Dedifferentiated amniotic fluid mesenchymal stem cell (primary cell): ENCODE measurements around the gene SEMA3D.

Experiments
- DNase-seq: peaks from one replicate; pipeline ENCODE4 v3.0.0-alpha.2; 2016; ENCODE audit errors: extremely low spot score

Gene SEMA3D

GRCh38 chr7:85186521-85187241 is at the start of gene SEMA3D:
SEMA3D (minus strand) TSS chr7:85187056; CDS start chr7:85121891, 65,165 bp downstream.
- DNase-seq: peak; percentile 85

GRCh38 chr7:85234730-85235129 is 47.9 kb upstream of the SEMA3D start:
- no peak for DNase-seq

DNA sequence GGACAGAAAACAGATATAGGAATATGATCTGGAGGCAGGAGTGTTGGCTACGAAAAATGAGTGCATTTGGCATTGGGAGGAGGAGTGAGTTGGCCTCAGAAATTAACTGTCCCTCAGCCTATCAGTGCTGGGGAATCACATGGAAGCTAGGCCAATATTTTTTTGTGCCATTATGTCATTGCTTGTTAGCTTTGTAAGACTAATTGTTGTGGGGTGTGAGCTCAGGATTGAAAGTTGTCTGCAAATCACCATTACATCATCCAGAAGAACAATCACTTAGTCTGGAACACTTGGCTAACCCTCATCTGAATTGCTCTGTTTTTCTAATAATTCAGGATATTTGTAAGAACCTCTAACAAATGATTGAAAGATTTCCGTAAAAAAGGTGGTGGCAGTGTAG is 45.2 kb upstream of the SEMA3D start:
- DNase-seq: no peak

GRCh38 chr7:85230623-85231022 is 43.8 kb upstream of the SEMA3D start:
- no peak for DNase-seq

GRCh38 chr7:85229544-85229943 is 42.7 kb upstream of the SEMA3D start:
- no peak for DNase-seq

GRCh38 chr7:85226361-85227085 is 39.7 kb upstream of the SEMA3D start:
- DNase-seq: no peak

- DNase-seq: no peak
Observed at GRCh38 chr7:85224171-85224570, 37.3 kb upstream of the SEMA3D start.

GRCh38 chr7:85222522-85222921 is 35.7 kb upstream of the SEMA3D start:
- DNase-seq: no peak

GRCh38 chr7:85221796-85222195 is 34.9 kb upstream of the SEMA3D start:
- DNase-seq: no peak

DNA sequence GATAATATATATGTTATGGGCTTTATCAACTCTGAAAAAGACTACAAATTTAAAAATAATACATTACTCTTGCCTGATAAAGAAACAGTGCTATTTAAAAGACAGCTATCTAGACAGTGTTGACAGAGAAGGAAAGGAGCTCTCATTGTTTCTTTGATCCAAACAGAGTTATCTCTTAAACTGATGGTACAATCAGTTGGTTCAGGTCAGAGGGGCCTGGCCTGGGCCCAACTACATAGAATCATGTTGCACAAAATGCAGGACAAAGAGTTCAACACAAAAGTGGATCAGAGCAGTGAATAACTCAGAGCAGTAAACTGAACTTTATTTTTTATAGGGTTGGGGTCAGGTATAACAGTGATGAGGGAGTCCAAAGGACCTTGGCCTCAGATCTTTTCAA is 33.8 kb upstream of the SEMA3D start:
- no peak for DNase-seq

DNA sequence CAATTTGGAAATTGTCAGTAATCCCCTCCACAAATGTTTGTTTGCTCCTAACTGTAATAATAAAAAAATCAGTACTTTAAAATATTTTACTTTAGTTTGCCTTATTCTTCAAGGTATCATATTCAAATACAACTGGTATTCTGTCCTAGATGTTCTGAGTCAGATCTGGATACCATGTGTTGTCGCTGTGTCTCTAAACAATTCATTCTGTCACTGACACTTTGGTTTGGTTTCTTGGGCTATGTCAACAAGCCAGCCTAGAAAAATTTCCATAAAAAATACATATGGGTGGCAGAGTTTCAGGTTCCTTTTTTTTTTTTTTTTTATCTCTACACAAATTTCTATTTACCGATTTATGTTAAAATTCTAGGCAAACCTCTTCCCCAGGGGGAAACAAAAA is 33.2 kb upstream of the SEMA3D start:
- DNase-seq: no peak

DNA sequence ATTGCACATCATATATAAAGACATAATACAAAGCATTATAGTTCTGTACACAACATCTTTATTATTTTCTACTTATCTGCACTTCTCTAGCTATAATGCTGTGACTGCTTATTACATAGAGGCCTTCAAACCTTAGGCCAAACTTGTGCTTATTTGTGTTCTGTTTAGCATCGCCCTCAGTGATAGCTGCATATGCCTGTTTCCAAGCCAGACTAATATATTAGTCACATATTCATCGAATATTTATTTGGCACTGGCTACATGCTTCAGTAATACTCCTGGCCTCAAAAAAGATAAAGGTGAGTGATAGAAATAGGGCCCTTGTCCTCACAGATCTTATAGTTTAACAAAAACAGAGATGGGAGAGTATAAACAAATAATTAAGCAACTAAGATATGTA is 30.2 kb upstream of the SEMA3D start:
- DNase-seq: no peak

- no peak for DNase-seq
Observed at GRCh38 chr7:85215098-85215497, 28.2 kb upstream of the SEMA3D start.

GRCh38 chr7:85213500-85213899 is 26.6 kb upstream of the SEMA3D start:
- no peak for DNase-seq

DNA sequence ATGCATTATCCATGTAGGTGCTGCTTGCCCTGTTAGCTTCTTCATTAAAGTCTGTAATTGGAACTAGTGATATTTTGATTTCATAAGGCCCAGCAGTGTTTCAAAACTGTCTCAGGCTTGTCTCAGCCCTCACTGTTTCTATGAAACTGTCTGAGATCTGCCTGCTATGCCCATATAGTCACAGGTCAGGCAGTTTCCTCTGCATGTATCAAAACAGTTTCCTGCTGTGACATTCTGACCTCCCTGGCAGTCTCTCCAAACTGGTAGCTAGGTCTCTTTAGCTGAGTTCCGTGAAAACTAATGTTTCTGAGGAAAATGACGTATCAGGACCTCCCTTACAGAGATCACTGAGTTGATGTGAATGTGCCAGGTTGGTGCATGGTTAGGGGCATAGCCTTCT is 18.9 kb upstream of the SEMA3D start:
- DNase-seq: no peak

DNA sequence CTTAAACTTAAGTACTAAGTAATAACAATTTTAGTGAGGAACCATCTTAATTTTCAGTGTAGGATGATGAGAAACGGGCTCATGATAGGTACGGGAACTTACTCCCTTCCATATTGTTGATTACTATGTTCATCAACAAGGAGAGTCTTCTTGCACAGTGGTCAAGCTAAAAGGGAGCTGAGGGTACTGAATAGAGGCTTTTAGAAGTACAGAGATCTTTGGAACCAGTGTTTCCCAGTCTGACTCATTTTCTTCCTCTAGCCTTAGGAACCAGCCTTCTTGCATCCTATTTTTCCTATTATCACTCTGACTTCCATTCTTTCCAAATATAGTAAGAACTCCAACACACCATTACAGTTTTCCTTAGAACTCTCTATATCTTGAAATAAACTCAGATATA is 17.6 kb upstream of the SEMA3D start:
- no peak for DNase-seq

DNA sequence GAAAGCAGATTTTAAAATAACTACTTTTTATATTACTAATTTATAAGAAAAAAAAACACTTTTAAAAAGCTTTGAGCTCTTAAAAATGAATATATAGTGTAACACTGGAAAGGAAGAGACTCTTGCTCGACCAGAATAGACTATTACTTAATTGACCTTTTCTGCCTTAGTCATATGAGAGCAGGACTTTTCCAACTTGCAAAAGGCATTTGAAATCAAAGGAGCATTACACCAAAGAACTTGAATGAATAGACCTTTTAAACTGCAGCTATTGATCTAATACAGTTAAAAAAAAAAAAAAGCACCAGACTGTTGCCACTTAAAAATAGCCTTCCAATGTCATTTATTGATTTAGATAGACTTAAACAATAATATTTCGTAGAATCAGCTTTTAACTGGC is 17.2 kb upstream of the SEMA3D start:
- DNase-seq: no peak

- DNase-seq: no peak
Observed at GRCh38 chr7:85201209-85201608, 14.4 kb upstream of the SEMA3D start.

DNA sequence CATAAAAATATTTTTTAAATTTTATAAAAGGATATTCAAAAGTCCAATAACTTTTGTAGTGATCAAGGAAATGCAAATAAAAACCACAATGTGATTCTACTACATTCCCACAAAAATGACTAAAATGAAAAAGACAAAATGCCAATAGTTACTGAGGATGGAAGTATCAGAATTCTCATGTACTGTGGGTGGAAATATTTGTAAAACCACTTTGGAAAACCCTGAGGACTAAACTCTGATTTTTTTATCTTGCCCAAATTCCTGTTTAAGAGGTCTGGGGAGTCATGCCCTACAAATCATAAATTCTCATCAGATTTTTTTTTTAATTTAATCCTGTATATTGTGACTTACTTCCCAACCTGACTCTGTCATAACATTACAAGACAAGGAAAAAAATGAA is 9.8 kb upstream of the SEMA3D start:
- DNase-seq: no peak

DNA sequence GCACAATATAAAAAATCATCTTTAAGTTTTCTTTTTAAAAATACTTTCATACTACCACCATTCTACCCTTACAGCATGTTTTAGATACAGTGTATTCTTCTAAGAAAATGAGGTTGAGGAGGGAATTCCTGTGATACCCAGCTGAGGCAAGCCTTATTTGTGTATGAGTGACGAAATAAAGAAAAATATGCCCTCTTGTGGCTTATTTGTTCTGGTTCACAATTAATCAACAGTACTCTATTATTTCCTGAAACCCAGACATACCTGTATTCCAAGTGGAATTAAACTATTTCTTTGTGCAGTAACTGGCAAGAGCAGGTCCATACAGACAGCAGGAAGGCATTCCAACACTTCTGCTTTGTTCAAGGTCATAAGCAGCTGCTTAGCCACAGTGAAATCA is 4.5 kb upstream of the SEMA3D start:
- peak; percentile 36 for DNase-seq

DNA sequence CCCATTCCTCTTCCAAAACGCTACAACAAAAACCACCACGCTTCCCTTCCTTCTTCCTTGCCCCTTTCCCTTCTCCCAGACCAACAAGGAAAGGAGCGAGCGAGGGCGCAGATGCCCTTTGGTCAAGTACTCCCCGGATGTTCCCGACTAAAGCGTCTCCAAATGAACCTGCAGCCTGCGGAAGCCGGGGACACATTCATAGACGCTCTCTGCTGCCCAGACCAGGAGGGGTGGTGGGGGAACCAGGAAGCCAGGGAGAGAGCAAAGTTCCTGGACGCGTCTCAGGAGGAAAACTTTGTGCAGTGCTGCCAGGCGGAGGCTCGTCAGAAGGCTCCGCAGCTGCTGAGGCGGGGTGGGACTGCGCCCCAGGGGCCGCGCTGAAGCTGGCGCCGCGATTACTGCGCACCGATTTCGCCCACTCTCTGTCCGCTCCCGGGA is 754 bp downstream of the SEMA3D start:
- DNase-seq: peak; percentile 47

DNA sequence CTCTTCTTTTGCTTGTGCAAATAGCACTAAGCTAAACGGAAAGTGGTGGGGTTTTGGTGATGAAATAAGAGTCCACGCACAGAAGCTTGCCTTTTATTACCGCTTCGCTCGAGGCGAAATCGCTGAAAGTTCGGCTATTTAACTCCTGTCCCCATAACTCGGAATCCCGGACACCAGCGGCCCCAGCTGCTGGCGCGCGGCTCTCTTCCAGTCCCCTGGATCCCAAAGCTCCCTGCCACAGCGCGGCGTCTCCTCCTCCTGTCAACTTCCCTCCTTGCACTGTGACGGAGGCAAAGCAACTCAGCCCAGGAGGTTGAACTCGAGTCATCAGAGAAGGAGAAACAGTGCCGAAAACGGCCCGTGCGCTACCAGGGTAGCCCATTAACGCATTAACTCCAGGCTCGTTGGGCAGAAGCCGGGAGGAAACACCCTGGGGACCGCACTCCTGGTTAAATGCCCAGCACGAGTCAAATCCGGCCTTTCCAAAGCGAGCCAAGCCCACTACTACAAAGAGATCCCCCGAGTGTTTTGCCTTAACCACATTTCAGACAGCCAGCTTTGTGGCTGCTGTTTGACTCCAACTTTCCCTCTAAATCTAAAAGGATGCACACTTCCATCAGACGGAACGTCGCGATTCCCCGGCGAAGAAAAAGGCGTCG is 1.3 kb downstream of the SEMA3D start:
- peak; percentile 78 for DNase-seq
